VCaP (cell line): ENCODE data around the gene SCN10A.

ENCODE experiments used
- H3K27ac ChIP-seq: fragments of 450-650 bp; 2 replicates; pipeline ENCODE4 v1.5.1; 2017
- TF ChIP-seq, protein P1 (sequence below): fragments of 450-650 bp; conservative IDR thresholded peaks from 2 replicates; pipeline ENCODE4 v1.5.1; 2017; ENCODE audit warnings: mild to moderate bottlenecking, moderate library complexity

Gene SCN10A

DNA sequence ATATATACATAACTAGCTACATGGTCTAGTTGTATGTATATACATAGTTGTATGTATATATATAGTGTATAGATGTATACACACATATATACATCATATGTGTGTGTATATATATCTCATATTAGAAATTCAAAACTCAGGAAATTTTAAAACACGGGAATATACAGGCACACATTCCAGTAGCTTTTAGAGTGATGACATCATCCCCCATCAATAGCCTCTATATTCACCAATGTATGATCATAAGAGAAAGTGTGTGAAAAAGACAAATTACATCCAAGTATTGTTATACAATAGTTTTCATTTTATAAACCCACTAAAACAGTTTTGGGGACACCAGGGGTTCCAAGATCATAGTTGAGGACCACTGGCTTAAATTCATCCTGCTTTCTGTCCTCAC, 23.0 kb downstream of the SCN10A start:
- TF ChIP-seq, protein P1, sequence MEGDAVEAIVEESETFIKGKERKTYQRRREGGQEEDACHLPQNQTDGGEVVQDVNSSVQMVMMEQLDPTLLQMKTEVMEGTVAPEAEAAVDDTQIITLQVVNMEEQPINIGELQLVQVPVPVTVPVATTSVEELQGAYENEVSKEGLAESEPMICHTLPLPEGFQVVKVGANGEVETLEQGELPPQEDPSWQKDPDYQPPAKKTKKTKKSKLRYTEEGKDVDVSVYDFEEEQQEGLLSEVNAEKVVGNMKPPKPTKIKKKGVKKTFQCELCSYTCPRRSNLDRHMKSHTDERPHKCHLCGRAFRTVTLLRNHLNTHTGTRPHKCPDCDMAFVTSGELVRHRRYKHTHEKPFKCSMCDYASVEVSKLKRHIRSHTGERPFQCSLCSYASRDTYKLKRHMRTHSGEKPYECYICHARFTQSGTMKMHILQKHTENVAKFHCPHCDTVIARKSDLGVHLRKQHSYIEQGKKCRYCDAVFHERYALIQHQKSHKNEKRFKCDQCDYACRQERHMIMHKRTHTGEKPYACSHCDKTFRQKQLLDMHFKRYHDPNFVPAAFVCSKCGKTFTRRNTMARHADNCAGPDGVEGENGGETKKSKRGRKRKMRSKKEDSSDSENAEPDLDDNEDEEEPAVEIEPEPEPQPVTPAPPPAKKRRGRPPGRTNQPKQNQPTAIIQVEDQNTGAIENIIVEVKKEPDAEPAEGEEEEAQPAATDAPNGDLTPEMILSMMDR = no peak
- no peak overlapping the region for H3K27ac ChIP-seq

DNA sequence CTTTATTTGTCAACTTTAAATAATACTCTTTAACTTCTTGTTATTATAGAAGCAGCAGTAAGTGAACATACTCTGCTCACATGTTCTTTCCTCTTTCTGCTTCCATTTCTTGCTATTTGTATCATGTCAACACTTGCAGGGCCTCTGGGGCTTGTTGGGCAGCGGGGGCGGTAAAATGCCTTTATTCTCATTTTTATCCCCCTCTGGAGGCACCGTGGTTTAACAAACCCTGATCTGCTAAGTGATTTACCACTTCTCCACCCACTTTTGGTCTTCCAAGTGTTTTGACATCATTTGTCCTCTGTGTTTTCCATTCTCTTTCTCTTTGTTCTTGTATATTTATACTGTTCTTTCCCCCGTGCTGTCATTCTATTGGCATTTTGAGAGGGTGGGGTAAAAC, 33.9 kb downstream of the SCN10A start:
- TF ChIP-seq, protein P1 = no peak
- no peak overlapping the region for H3K27ac ChIP-seq

DNA sequence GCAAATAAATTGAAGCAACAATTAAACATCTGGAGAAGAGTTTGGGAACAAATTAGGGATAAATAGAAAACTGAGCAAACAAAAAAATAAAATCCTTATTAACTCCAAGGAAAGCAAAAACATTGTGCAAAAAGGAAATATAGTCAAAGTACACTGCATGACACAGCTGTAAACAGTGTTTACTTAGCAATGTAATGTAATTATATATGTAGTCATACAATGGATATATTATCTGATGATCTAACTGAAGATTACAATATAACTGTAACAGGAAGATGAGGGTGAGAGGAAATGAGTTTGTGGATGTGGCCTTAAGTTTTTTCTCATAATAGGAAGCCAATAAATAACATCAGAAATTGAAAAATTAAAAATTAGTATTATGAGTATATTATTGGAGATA, 42.5 kb downstream of the SCN10A start:
- TF ChIP-seq, protein P1 = no peak
- no peak overlapping the region for H3K27ac ChIP-seq

DNA sequence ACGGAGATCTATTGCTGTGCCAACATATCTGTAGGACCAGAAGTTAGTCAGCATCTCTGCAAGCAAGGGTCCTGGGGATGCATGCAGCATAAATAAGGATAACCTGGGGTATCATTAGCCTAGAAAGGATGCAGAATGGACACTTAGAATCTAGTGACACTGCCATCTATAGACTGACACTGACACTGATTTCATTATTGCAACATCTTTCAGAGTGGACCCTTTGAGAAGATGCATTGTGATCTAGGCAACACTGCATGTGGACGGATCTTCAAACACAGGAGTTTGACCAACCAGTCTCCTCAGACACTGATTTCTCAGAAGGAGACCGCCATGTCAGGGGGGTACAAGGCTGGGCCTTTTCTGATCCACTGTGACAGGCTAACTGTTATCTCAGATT, 52.4 kb downstream of the SCN10A start:
- TF ChIP-seq, protein P1 = no peak
- H3K27ac ChIP-seq = no peak overlapping the region

DNA sequence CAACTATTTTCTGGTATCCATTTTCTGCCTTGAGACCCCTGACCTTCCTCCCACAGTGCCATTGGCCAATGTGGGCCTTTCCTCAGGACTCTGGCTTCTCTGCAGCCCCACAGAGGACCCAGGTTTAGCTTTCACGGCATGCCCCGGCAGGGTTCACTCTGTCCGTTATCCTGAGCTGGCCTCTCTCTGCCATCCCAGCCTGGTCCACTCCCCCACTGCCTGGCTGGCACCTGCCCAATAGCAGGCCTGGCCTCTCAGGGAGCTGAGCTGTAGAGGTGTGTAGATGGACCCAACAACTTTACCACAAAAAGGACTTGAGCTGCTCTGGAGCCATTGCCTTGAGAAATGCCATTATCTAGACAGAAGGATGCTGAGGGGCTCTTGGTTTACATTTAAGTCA, 57.5 kb downstream of the SCN10A start:
- H3K27ac ChIP-seq = no peak overlapping the region
- TF ChIP-seq, protein P1 = no peak

DNA sequence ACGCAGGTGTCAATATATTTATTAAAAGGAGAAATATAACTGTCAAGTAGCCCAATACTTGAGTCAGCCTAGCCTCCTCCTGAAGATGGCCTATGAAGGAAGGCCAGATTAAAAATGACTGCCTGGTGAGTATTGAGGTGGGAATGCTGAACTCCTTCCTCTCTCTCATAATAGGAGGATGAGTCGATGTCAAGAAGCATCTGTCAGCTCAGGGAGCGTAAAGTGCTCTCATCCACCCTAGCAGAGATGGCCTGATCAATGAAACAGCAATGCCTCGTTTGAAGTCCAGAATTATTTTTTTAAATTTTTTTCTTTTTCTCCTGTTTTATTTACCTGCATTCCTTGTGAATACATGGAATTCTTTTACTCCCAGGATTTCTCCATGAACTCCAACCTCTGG, 58.3 kb downstream of the SCN10A start:
- no peak overlapping the region for H3K27ac ChIP-seq
- TF ChIP-seq, protein P1 = no peak

DNA sequence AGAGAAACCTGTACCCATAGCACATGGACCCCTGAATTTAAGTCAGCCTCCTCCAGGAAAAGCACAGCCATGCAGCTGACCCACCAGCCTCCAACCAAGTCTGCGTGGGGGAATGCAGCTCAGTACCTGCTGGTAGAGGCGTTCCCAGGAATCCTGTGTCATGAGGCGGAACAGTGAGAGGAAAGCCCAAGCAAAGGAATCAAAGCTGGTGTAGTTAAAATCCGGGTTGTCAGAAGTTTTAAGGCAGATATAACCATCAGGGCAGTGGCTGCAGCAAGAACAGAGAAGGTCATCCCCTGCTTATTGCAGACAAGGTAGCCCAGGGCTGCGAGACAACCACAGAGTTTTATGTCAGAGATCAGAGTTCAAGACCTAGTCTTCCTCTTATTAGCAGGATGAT, 59.1 kb downstream of the SCN10A start:
- TF ChIP-seq, protein P1 = no peak
- no peak overlapping the region for H3K27ac ChIP-seq

DNA sequence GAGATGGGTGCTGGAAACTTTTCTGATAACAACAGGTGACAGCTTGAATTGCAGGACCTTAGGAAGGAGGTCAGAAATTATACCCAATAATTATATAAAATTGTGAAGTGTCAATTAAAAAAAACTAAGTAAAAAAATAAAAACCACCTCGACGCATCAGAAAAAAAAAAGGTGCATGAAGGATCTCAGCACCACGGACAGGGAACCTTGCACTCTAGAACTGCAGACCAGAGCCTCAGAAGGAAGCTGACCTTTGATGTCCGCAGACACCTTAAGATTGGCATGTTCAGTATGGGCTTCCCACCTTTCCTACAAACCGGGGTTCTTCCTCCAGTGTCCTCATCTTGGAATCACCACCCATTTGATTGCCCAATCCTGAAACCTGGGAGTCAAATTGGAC, 60.9 kb downstream of the SCN10A start:
- no peak overlapping the region for H3K27ac ChIP-seq
- TF ChIP-seq, protein P1 = no peak
